ENCODE data around the gene UCHL1.

The UCHL1 gene

DNA sequence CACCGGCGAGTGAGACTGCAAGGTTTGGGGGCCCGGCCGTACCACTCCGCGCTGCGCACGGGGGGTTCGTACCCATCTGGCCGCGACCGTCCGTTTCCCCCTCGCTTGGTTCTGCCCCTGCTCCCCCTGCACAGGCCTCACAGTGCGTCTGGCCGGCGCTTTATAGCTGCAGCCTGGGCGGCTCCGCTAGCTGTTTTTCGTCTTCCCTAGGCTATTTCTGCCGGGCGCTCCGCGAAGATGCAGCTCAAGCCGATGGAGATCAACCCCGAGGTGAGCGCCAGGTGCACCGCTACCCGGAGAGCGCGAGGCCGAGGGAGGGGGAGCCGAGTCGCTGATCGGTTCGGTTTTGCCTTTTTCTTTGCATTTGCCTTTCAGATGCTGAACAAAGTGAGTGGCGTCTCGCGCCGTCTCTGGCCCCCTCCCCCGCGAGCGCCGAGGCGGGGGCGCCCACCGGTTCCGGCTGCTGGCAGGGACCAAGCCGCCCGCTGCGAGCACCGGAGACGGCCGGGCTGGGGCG, at the start of gene UCHL1:
Gene UCHL1, plus strand, starts transcription at position 189 of the 517 bp plus-strand sequence. Its CDS starts 49 bp downstream, at position 238.
- in situ Hi-C loops (cut with MboI; ENCODE audit: low sequenced_read_pairs), result no loop called here

GRCh38 chr4:41207291-41207831, 49.4 kb upstream of the UCHL1 start:
- in situ Hi-C loops (cut with MboI; ENCODE audit: low sequenced_read_pairs), result loop anchor here (25.0 kb wide), 1 partner anchor 220 kb away; no protein-coding TSS in a partner anchor

- in situ Hi-C loops (cut with MboI; ENCODE audit: low sequenced_read_pairs), result loop anchor here (25.0 kb wide), 1 partner anchor 222 kb away; no protein-coding TSS in a partner anchor
Measured at GRCh38 chr4:41209187-41209586, 47.5 kb upstream of the UCHL1 start.

DNA sequence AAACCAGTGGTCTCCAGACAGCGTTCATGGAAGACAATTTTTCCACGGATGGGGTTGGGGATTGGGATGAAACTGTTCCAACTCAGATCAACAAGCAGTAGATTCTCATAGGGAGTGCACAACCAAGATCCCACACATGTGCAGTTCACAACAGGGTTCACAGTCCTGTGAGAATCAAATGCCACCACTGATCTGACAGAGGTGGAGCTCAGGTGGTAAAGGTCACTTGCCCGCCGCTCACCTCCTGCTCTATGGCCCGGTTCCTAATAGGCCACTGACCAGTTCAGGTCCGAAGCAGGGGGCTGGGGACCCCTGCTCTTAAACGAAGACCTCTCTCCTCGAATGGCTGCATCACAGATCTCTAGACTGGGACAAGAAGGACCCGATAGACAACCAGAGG, 46.8 kb upstream of the UCHL1 start:
- in situ Hi-C loops (cut with MboI; ENCODE audit: low sequenced_read_pairs), result loop anchor here (25.0 kb wide), 1 partner anchor 223 kb away; no protein-coding TSS in a partner anchor

GRCh38 chr4:41211951-41212615, 44.6 kb upstream of the UCHL1 start:
- in situ Hi-C loops (cut with MboI; ENCODE audit: low sequenced_read_pairs), result loop anchor here (25.0 kb wide), 1 partner anchor 225 kb away; no protein-coding TSS in a partner anchor

GRCh38 chr4:41212616-41213203, 44.0 kb upstream of the UCHL1 start:
- in situ Hi-C loops (cut with MboI; ENCODE audit: low sequenced_read_pairs), result loop anchor here (25.0 kb wide), 1 partner anchor 225 kb away; no protein-coding TSS in a partner anchor

- in situ Hi-C loops (cut with MboI; ENCODE audit: low sequenced_read_pairs), result loop anchor here (25.0 kb wide), 1 partner anchor 226 kb away; no protein-coding TSS in a partner anchor
Measured at GRCh38 chr4:41213625-41214135, 43.0 kb upstream of the UCHL1 start.

GRCh38 chr4:41214136-41214824, 42.4 kb upstream of the UCHL1 start, which contains the start of gene APBB2:
Gene APBB2 (minus strand): TSS chr4:41214542. CDS start chr4:41033254, 181,288 bp downstream.
- in situ Hi-C loops (cut with MboI; ENCODE audit: low sequenced_read_pairs), result loop anchor here (25.0 kb wide), 1 partner anchor 227 kb away; no protein-coding TSS in a partner anchor

GRCh38 chr4:41214825-41215146, 41.9 kb upstream of the UCHL1 start:
- in situ Hi-C loops (cut with MboI; ENCODE audit: low sequenced_read_pairs), result loop anchor here (25.0 kb wide), 1 partner anchor 227 kb away; no protein-coding TSS in a partner anchor

DNA sequence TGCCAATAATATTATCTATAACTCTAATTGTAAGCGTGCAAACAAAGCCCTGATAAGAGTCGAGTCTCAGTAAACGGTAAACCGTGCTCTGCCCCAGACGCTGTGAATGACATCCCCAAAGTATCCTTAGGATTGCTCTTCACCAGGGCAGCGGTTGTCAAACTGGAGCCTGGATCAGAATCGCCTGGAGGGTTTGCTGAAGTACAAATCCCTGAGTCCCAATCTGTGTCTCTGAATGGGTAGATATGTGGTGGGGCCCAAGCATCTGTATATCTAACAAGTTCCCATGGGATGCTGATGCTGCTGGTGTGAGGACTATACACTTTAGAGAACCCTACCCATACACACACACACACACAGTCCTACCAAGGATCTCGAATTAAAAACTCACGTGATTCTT, 41.6 kb upstream of the UCHL1 start:
- in situ Hi-C loops (cut with MboI; ENCODE audit: low sequenced_read_pairs), result loop anchor here (25.0 kb wide), 1 partner anchor 228 kb away; no protein-coding TSS in a partner anchor

- in situ Hi-C loops (cut with MboI; ENCODE audit: low sequenced_read_pairs), result loop anchor here (25.0 kb wide), 1 partner anchor 229 kb away; no protein-coding TSS in a partner anchor
Measured at GRCh38 chr4:41215969-41216293, 40.8 kb upstream of the UCHL1 start.

DNA sequence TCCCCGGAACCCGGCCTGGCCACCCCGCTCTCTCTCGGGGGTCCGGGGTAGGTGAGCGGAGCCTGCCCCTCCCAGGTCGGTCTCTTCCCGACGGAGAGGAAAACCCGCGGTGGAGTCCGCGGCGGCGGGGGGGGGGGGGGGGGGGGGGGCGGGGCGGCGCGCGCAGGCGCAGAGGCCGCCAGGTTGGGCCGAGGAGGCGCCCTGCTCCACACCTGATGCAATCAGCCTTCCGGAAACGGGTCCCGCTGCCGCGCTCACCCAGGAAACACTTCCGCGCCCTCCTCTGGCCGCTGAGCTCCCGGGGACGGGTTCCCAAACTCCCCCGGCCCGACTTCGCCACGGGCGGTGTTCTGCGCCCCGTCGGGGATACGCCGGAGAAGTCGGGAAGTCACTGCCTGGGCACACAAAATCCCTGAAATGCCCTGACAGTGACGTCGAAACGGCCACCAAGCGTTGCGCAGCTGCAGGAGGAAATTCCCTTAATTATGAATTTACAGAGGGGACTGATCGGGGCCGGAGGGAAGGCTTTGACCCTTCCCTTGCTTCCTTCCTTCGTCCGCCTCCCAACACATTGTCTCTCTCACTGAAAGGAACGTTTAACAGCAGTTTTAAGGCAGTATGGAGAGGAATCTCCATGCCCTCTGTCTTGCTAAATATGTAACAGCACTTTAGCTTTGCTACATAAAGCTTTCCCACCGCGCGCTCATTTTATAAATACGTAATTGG, 40.3 kb upstream of the UCHL1 start:
- in situ Hi-C loops (cut with MboI; ENCODE audit: low sequenced_read_pairs), result loop anchor here (25.0 kb wide), 1 partner anchor 229 kb away; no protein-coding TSS in a partner anchor

- in situ Hi-C loops (cut with MboI; ENCODE audit: low sequenced_read_pairs), result loop anchor here (25.0 kb wide), 1 partner anchor 230 kb away; no protein-coding TSS in a partner anchor
Measured at GRCh38 chr4:41217020-41217333, 39.8 kb upstream of the UCHL1 start.

- in situ Hi-C loops (cut with MboI; ENCODE audit: low sequenced_read_pairs), result loop anchor here (25.0 kb wide), 1 partner anchor 230 kb away; no protein-coding TSS in a partner anchor
Measured at GRCh38 chr4:41217374-41217773, 39.4 kb upstream of the UCHL1 start.

DNA sequence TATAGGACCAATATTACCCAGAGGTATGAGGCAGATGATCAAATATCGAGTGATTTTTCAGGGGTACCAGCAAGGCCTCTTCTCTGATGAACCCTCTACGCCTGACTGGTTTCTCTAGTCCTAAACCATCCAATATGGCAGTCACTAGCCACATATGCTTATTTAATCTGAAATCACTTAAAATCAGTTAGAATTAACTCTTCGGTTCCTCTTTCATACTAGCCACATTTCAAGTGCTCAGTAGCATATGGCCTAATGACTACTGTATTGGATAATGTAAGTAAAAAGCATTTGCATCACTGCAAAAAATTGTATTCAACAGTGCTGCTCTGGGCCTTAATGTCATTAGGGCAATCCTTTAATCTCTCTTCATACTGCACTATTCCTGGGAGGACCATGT, 38.0 kb upstream of the UCHL1 start:
- in situ Hi-C loops (cut with MboI; ENCODE audit: low sequenced_read_pairs), result loop anchor here (25.0 kb wide), 1 partner anchor 231 kb away; no protein-coding TSS in a partner anchor

DNA sequence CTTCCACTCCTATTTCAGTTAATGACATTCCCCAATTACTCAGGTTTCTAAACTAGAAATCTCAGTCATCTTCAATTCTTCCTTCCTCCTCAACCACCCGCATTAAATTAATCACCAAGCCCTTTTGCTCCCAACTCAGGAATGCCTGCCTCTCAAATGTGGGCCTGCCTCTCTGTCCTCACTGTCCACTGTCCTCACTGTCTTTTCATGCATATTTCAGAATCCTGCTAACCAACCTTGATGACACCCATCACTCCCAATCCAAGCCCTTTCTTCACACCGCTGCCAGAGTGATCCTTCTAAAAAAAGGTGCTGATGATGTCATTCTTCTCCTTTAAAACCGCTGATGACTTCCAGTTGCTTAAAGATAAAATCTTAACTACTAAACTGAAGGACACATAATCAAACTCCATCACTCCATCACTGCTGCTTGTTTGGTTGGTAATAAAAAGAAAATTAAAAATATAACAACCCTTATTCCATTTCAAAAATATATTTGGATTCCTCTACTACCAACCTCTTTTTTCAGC, 37.2 kb upstream of the UCHL1 start:
- in situ Hi-C loops (cut with MboI; ENCODE audit: low sequenced_read_pairs), result loop anchor here (25.0 kb wide), 1 partner anchor 232 kb away; no protein-coding TSS in a partner anchor

- in situ Hi-C loops (cut with MboI; ENCODE audit: low sequenced_read_pairs), result loop anchor here (25.0 kb wide), 1 partner anchor 235 kb away; no protein-coding TSS in a partner anchor
Measured at GRCh38 chr4:41221850-41222645, 34.7 kb upstream of the UCHL1 start.

- in situ Hi-C loops (cut with MboI; ENCODE audit: low sequenced_read_pairs), result no loop called here
Measured at GRCh38 chr4:41227902-41228301, 28.8 kb upstream of the UCHL1 start.

DNA sequence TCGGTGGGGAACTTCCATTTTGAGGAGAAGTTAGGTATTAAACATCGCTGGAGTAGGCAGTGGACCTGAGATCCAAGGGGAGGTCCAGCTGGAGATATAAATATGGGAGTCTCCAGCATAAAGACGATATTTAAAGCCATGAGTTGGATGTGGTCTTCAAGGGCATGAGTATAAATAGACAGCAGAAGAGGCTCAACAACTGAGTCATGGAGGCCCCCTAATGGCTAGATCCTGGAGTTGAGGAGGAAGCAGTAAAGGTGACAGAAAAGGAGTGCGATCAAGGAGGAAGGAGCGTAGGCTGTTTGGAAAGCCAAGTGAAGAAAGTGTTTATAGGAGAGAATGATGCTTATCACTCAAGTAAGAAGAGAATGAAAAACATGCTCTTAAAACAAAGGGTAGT, 24.3 kb upstream of the UCHL1 start:
- in situ Hi-C loops (cut with MboI; ENCODE audit: low sequenced_read_pairs), result no loop called here

All from HL-60/S4 (cell line).